ENCODE results near the gene MRPL58.

DNA sequence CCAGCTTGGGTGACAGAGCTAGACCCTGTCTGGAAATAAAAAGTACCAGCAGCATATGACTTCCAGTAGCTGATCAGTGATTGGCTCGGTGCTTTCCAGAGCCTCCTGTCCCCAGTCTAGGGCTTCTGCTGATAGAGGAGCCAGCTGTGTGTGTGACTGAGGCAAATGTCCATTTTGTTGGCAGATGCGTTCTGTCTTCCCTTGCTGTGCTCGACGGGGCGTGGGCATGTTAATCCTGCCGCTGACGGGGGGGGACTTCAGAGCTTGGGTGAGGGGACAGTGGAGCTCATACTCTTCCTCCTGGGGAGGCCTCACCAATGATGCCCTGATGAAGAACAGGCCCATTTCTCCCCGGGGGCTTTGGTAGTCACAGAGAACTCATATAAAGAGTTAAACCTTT is 49.1 kb downstream of the MRPL58 start:
- TF ChIP-seq POLR2A (IDR thresholded peaks at IDR 0.05): no peak
- TF ChIP-seq, protein P1, sequence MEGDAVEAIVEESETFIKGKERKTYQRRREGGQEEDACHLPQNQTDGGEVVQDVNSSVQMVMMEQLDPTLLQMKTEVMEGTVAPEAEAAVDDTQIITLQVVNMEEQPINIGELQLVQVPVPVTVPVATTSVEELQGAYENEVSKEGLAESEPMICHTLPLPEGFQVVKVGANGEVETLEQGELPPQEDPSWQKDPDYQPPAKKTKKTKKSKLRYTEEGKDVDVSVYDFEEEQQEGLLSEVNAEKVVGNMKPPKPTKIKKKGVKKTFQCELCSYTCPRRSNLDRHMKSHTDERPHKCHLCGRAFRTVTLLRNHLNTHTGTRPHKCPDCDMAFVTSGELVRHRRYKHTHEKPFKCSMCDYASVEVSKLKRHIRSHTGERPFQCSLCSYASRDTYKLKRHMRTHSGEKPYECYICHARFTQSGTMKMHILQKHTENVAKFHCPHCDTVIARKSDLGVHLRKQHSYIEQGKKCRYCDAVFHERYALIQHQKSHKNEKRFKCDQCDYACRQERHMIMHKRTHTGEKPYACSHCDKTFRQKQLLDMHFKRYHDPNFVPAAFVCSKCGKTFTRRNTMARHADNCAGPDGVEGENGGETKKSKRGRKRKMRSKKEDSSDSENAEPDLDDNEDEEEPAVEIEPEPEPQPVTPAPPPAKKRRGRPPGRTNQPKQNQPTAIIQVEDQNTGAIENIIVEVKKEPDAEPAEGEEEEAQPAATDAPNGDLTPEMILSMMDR (IDR thresholded peaks at IDR 0.05): no peak

Data from testis (tissue), 2 donors.